Left forelimb (tissue), 1 donor: ENCODE data around the gene SCAND1.
"Not testable (repeated sequence)": the region's sequence is repeated elsewhere in the genome, so short reads cannot be mapped to it uniquely, and the experiment has no call there.

Experiments used
- DNase-seq: peaks from one replicate; pipeline ENCODE4 v3.0.0-alpha.2; 2018; ENCODE audit warnings: low spot score

SCAND1 gene

GRCh38 chr20:35954200-35954906 is at the start of gene SCAND1:
SCAND1 (minus strand) TSS chr20:35954502; CDS start chr20:35954284, 218 bp downstream.
- DNase-seq: peak; percentile 97

GRCh38 chr20:36004045-36004444 is 49.7 kb upstream of the SCAND1 start:
- no peak for DNase-seq

- no peak for DNase-seq
Observed at GRCh38 chr20:36002855-36003254, 48.6 kb upstream of the SCAND1 start.

GRCh38 chr20:36001331-36001730 is 47.0 kb upstream of the SCAND1 start:
- DNase-seq: not testable (repeated sequence)

GRCh38 chr20:35996492-35996891 is 42.2 kb upstream of the SCAND1 start:
- DNase-seq: not testable (repeated sequence)

DNA sequence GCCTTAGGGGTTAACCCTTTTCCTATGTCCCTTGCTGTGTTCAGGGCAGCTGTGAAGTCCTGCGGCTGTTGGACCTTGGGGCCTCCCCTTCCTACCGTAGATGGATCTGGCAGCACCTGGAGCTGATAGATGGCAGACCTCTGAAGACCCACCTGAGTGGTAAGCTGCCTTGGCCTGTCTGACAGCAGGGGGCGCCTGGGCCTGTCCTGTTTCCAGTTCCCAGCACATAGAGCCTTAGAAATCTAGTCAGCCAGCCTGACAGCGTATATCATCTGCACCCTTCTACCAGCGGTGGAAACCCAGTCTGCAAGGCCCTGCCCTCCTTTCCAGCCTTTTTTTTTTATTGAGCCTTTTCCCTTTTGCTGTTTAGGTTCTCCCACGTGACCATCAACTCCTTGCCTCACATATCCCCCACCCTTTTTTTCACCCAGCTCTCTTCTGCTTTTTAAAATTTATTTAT is 40.7 kb upstream of the SCAND1 start:
- peak; percentile 82 for DNase-seq

- DNase-seq: no peak
Observed at GRCh38 chr20:35992713-35993335, 38.5 kb upstream of the SCAND1 start.

DNA sequence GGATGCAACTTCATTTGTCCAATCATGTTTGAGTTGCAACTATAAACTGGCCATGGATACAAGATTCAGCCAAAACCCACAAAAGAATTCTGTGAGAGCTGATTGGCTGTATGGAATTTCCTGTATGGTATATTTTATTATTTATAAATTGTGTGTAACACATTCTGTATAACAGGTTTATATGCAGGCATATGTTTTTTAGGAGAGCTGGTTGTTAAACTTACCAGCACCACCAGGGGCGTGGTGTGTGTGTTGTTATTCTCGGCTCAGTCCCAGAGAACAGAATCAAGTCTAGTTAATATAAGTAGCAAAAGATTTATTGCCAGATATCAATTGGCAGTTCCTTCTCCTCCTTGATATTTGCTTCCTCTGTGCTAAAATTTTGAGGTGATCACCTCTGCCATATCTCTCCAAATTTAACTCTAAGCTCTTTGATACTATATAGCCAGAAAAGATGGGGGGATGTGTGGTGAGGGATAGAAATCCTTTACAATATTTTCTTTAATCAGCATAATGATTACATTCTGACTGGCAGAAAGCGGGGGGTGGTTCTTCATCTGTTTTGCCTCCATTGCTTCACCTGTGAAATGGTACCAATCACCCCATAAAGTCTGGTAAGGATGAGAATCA is 37.0 kb upstream of the SCAND1 start:
- no peak for DNase-seq

DNA sequence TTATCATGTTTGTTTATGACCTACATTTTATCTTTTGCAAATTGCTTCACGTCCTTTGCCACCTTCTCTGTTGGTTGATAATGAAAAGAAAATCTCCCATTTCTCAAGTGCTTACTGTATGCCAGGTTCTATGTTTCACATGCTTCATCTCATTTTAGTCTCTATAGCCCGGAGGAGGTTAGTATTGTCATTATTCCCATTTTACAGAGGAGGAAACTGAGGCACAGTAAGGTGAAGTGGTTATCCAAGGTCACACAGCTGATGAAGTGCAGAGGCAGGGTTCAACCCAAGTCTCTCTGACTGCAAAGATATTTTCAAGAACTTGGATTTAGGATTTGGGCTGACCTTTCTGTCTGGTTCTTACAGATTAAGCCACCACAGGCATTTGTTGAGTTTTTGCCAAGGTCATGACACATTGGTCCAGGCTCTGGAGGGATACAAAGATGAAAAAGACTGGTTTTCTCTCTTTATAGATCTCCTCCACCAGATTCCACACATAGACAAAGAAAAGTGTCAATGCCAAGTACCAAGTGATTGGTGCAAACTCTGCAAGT is 34.7 kb upstream of the SCAND1 start:
- no peak for DNase-seq

GRCh38 chr20:35985806-35986205 is 31.5 kb upstream of the SCAND1 start:
- DNase-seq: no peak

DNA sequence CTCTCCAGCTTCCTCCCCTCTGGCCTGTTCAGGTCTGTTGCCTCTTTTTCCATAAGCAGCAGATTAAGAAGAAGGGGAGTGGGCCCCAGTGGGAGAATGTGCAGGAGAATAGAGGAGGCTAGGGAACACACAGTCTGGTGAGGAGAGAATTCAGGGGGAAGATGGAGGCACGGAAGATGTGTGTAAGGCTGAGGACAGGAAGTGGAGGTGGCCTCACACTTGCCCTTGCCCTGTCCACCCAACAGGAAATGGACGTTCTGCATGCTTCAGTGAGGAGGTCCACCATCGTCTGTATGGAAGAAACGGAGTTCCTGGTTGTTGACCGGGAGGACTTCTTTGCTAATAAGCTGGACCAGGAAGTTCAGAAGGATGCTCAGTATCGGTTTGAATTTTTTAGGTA is 30.1 kb upstream of the SCAND1 start:
- no peak for DNase-seq

- DNase-seq: no peak
Observed at GRCh38 chr20:35981969-35982368, 27.7 kb upstream of the SCAND1 start.

DNA sequence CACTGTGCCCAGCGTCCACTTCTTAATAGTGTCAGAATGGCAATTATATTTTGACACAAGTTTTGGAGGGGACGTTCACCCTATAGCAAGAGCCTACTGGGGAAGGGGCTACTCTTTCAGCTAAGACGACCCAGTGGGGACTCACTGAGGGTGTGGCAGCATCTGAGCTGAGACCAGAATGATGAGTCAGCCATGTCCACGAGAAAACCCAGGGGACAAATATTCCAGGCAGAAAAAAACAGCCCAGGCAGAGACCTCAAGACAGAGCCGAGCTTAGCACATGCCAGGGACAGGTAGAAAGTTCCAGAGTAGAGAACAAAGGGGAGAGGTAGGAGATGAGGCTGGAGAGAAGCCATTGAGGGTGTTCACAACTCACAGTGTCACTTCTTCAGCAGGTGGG is 25.2 kb upstream of the SCAND1 start:
- no peak for DNase-seq

GRCh38 chr20:35978041-35978513 is 23.8 kb upstream of the SCAND1 start:
- no peak for DNase-seq

GRCh38 chr20:35975576-35976373 is 21.5 kb upstream of the SCAND1 start:
- DNase-seq: no peak

- DNase-seq: no peak
Observed at GRCh38 chr20:35974256-35974655, 20.0 kb upstream of the SCAND1 start.

GRCh38 chr20:35972462-35972861 is 18.2 kb upstream of the SCAND1 start:
- no peak for DNase-seq

- DNase-seq: no peak
Observed at GRCh38 chr20:35971981-35972380, 17.7 kb upstream of the SCAND1 start.

DNA sequence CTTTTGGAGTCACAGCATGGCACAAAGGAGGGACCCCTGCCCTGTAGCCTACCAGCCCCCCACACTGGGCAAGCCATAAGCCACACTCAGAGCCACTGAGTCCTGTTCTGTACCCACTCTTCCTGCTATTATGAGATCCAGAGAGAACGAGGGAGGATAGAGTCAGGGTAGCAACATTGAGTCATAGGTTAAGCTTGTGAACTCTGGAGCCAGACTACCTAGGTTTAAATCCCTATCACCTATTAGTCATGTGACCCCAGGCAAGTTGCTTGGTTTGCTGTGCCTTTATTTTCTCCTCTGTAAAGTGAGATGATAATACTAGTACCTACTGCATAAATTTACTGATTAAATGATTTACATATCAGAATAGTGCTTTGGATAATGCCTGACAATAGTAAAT is 14.6 kb upstream of the SCAND1 start:
- DNase-seq: no peak

GRCh38 chr20:35967979-35968640 is 13.8 kb upstream of the SCAND1 start, which contains the start of gene CNBD2:
CNBD2 (plus strand) TSS chr20:35968590; CDS start chr20:35968763, 173 bp downstream.
- no peak for DNase-seq

GRCh38 chr20:35963878-35964277 is 9.6 kb upstream of the SCAND1 start:
- DNase-seq: no peak
